GM10248 (cell line): Measurements from ENCODE around the gene GALNT17.

Experiments used
- CTCF ChIA-PET: fragments of 300-600 bp; sonication (Branson Sonifier 250); formaldehyde crosslinking; extraction: SDS; loops from one replicate; lab custom pipeline; 2021; ENCODE audit warnings: antibody characterized with exemption; lab: Yijun Ruan, JAX
- POLR2A ChIA-PET: fragments of 350-650 bp; sonication (Branson Sonifier 250); formaldehyde crosslinking; extraction: SDS; loops from one replicate; lab custom pipeline; 2020; ENCODE audit warnings: antibody characterized with exemption; lab: Yijun Ruan, JAX
- DNase-seq: peaks from one replicate; pipeline ENCODE4 v3.0.0; 2012; ENCODE audit errors: extremely low spot score
- TF ChIP-seq, protein P1 (sequence below): IDR thresholded peaks from 2 replicates; pipeline ENCODE4 v1.5.1; 2012; ENCODE audit warnings: mild to moderate bottlenecking, low read depth; ENCODE audit errors: extremely low read depth, missing control alignments, control extremely low read depth

Gene GALNT17

DNA sequence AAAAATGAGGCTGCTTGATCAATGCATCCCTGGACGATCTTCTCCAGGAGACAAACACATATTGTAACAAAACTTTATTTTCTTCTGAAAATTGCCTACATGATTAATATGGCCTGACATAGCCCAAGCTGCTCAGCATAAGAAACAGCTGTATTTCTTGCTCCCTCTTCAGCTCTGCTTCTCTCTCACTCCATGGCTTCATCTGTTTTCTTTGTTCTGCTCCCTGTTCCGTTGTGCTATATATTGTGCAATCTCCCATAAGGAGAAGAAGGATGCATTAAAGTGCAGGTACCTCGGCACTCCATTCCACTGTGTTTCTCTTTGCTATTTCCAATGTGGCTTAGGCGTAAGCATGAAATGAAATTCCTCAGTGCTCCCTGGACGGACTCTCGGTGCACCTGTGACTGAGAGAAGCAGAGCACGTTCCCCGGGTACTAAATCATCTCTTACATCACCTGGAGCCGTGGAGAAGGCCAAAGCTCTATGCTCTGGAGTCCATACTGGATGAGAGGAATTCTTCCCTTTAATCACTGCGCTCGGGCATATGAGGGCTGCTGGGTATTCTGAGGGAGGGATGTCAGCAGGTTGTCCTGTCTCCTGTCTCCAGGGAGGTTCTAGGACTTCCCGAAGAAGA is 254.3 kb downstream of the GALNT17 start:
- ChIA-PET POLR2A (no interaction called here), CTCF (no interaction called here)
- DNase-seq: no peak
- TF ChIP-seq, protein P1, sequence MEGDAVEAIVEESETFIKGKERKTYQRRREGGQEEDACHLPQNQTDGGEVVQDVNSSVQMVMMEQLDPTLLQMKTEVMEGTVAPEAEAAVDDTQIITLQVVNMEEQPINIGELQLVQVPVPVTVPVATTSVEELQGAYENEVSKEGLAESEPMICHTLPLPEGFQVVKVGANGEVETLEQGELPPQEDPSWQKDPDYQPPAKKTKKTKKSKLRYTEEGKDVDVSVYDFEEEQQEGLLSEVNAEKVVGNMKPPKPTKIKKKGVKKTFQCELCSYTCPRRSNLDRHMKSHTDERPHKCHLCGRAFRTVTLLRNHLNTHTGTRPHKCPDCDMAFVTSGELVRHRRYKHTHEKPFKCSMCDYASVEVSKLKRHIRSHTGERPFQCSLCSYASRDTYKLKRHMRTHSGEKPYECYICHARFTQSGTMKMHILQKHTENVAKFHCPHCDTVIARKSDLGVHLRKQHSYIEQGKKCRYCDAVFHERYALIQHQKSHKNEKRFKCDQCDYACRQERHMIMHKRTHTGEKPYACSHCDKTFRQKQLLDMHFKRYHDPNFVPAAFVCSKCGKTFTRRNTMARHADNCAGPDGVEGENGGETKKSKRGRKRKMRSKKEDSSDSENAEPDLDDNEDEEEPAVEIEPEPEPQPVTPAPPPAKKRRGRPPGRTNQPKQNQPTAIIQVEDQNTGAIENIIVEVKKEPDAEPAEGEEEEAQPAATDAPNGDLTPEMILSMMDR: no peak

DNA sequence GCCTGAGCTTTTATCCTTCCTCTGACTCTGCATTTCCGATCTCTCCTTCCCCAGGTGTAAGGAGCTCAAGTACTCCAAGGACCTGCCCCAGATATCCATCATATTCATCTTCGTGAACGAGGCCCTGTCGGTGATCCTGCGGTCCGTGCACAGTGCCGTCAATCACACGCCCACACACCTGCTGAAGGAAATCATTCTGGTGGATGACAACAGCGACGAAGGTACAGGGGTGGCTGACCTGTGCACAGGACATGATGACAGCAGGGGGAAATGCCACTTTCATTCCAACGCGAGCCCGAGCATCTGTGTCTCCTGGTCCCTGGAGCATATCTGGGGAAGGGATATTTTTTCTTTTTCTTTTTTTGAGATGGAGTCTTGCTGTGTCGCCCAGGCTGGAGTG is 256.2 kb downstream of the GALNT17 start:
- CTCF ChIA-PET: no interaction called here
- POLR2A ChIA-PET: no interaction called here
- no peak for DNase-seq
- TF ChIP-seq, protein P1: no peak

DNA sequence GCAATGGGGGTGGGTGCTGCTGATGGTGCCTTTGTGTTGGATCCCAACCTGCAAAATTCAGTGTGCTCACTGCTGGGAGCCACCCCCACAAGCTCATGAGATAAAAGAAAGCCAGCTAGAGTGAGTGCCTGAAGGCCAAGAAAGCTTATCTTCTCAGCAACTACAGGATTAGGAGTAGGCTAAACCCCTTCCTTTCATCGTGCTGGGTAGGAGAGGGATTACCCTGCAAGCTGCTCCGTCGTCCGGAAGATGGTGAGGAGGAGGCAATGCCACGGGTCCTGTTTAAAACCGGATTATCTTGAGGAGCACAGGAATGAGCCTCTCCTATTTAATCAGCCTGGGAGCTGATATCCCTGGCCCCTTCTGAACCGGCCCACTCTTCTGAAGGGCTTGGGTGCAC is 258.0 kb downstream of the GALNT17 start:
- CTCF ChIA-PET: no interaction called here
- TF ChIP-seq, protein P1: no peak
- DNase-seq: no peak
- POLR2A ChIA-PET: no interaction called here

DNA sequence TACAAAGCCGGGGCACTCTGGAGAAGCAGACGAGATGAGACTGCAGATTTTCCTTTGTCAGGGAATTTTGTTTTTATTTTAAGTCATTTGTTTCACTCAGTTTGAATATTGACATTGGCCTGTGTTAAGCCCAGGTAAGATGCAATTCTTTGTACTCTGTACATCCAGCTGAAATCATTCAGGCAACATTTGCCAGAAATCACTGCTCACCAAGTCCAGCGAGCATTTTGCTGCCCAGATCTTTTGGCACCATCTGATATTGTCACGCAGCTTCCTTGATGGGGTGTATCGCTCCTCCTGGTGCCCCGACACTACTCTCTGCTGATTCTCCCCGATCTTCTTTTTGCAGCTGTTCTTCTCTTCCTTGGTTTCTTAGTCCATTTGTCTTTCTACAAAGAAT is 261.7 kb downstream of the GALNT17 start:
- POLR2A ChIA-PET: no interaction called here
- CTCF ChIA-PET: no interaction called here
- DNase-seq: no peak
- TF ChIP-seq, protein P1: no peak

DNA sequence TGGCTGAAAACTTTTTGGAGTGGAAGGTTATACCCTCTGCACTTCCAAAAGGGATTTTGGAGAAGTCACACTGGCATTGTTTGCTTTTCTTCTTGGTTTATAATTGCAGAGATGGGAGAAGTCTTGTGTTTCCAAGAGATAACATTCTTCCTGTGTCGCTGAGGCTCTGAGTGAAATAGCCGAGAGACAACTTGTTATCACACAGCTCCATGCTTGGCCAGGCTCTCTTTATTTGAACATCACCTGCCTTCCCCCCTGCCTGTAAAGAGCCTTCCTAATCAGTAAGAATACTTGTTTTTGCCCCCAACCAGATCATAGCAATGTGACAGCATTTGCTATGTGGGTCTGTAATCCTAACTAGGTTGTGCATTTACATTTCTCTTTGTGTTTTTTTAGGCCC is 270.7 kb downstream of the GALNT17 start:
- POLR2A ChIA-PET: no interaction called here
- CTCF ChIA-PET: no interaction called here
- no peak for DNase-seq
- TF ChIP-seq, protein P1: no peak

DNA sequence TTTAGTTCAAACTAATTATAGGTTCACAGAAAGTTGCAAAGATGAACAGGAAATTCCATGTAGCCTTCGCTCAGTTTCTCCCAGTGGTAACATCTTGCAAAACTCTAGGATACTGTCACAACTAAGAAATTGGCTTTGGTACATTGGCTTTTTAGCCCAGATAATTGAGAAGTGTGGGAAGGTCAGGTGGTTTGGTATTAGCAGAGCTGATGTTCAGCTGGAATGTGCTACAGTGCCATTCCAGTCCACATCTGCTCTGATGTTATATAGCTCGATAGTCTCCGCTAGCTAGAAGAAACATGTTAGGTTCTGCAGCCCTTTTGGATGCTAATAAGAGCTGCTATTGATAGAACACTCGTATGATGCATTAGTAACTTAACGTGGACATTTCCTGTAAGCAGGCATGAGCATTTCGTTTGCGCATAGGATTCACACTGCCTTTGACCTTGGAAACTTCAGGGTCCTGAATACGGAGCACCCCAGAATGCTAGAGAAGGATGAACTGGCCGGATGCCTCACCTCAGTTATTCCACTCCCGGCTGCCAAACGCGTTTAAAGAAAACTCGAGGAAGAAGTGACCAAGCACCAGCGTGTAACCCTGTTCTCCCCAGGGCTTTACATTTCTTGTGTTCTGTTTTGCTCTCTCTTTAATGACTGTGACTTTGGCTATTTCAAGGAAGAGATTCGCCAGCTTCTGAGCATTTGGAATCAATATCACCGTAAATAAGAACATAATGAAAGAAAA is 271.4 kb downstream of the GALNT17 start:
- DNase-seq: no peak
- CTCF ChIA-PET: no interaction called here
- POLR2A ChIA-PET: no interaction called here
- TF ChIP-seq, protein P1: no peak
